Endometrium (tissue), 2 donors: ENCODE measurements around the gene SEC14L6.
"Not testable (repeated sequence)": the region's sequence is repeated elsewhere in the genome, so short reads cannot be mapped to it uniquely, and the experiment has no call there.

ENCODE experiments used
- FAIRE-seq: peaks from 2 replicates; lab custom pipeline; 2012; peaks lifted over from hg19 to GRCh38; lab: Jason Lieb, UNC
- donor health status: control.
- donor health status: control.

SEC14L6 gene

GRCh38 chr22:30546616-30547015, at the start of gene SEC14L6:
SEC14L6 (minus strand) TSS chr22:30546741; CDS start chr22:30546682, 59 bp downstream.
- FAIRE-seq, result no peak

- FAIRE-seq, result no peak
Measured at GRCh38 chr22:30596199-30596598, 49.7 kb upstream of the SEC14L6 start.

GRCh38 chr22:30592360-30592713, 45.8 kb upstream of the SEC14L6 start:
- FAIRE-seq, result not testable (repeated sequence)

GRCh38 chr22:30591588-30592359, 45.2 kb upstream of the SEC14L6 start, which contains the start of gene PES1:
PES1 (minus strand) TSS chr22:30591910; CDS start chr22:30591833, 77 bp downstream.
- peak; percentile 98 for FAIRE-seq

GRCh38 chr22:30591191-30591587, 44.6 kb upstream of the SEC14L6 start:
- no peak for FAIRE-seq

- FAIRE-seq, result no peak
Measured at GRCh38 chr22:30586414-30586813, 39.9 kb upstream of the SEC14L6 start.

GRCh38 chr22:30584441-30584840, 37.9 kb upstream of the SEC14L6 start:
- FAIRE-seq, result no peak

- FAIRE-seq, result no peak
Measured at GRCh38 chr22:30582788-30583545, 36.4 kb upstream of the SEC14L6 start.

- FAIRE-seq, result no peak
Measured at GRCh38 chr22:30582051-30582450, 35.5 kb upstream of the SEC14L6 start.

GRCh38 chr22:30580896-30581295, 34.4 kb upstream of the SEC14L6 start:
- FAIRE-seq, result no peak

GRCh38 chr22:30578481-30578880, 31.9 kb upstream of the SEC14L6 start:
- FAIRE-seq, result no peak

- FAIRE-seq, result no peak
Measured at GRCh38 chr22:30575859-30576258, 29.3 kb upstream of the SEC14L6 start.

GRCh38 chr22:30574997-30575671, 28.6 kb upstream of the SEC14L6 start:
- FAIRE-seq, result no peak

- no peak for FAIRE-seq
Measured at GRCh38 chr22:30574095-30574981, 27.8 kb upstream of the SEC14L6 start, which contains the start of gene GAL3ST1. GAL3ST1 (minus strand) TSS chr22:30574665; CDS start chr22:30557392, 17,273 bp downstream.

GRCh38 chr22:30573594-30574094, 27.1 kb upstream of the SEC14L6 start:
- no peak for FAIRE-seq

GRCh38 chr22:30572840-30573593, 26.5 kb upstream of the SEC14L6 start:
- FAIRE-seq, result no peak

GRCh38 chr22:30572210-30572609, 25.7 kb upstream of the SEC14L6 start:
- no peak for FAIRE-seq

GRCh38 chr22:30569674-30570202, 23.2 kb upstream of the SEC14L6 start:
- FAIRE-seq, result no peak

- FAIRE-seq, result no peak
Measured at GRCh38 chr22:30568137-30568805, 21.7 kb upstream of the SEC14L6 start.

- not testable (repeated sequence) for FAIRE-seq
Measured at GRCh38 chr22:30567277-30567676, 20.7 kb upstream of the SEC14L6 start.
